H1 (cell line): Measurements from ENCODE around the gene LAIR2. TPM values are rescaled to one million over a fixed set of nuclear protein-coding genes. Genes with fewer than 3 reads are reported as not detected.

Experiments used
- CTCF ChIA-PET: fragments of 300-600 bp; sonication (Branson Sonifier 250); formaldehyde crosslinking; loops from one replicate; lab custom pipeline; 2021; ENCODE audit not compliant: partially characterized antibody; lab: Charles Lee
- POLR2A ChIA-PET: fragments of 300-600 bp; sonication (Branson Sonifier 250); formaldehyde crosslinking; loops from one replicate; lab custom pipeline; 2021; ENCODE audit warnings: inconsistent platforms; ENCODE audit not compliant: partially characterized antibody; lab: Charles Lee
- DNase-seq, 2 experiments: peaks; one replicate each; pipeline versions ENCODE4 v3.0.0 to v3.0.0-alpha.2; 2010 to 2022; ENCODE audit warnings: low spot score in 2 of 2, low read depth in 1 of 2, mixed read lengths in 1 of 2
- FAIRE-seq: peaks from 2 replicates; lab custom pipeline; 2011; peaks lifted over from hg19 to GRCh38; lab: Jason Lieb, UNC
- H2AFZ ChIP-seq: 2 replicates; pipeline ENCODE4 v1.8.1; 2012; ENCODE audit warnings: low read length, inconsistent platforms
- H2AK5ac ChIP-seq: 2 replicates; pipeline ENCODE4 v1.6.1; 2013; ENCODE audit warnings: low read depth, low read length
- H2BK120ac ChIP-seq: replicated peaks from 2 replicates; pipeline ENCODE3; 2013; ENCODE audit warnings: low read depth, low read length, inconsistent platforms
- H2BK12ac ChIP-seq: 2 replicates; pipeline ENCODE4 v1.6.1; 2013; ENCODE audit warnings: low read depth, low read length
- H2BK15ac ChIP-seq: 2 replicates; pipeline ENCODE4 v1.6.1; 2013; ENCODE audit warnings: low read length
- H2BK20ac ChIP-seq: 2 replicates; pipeline ENCODE4 v1.6.1; 2013; ENCODE audit warnings: low read length
- H2BK5ac ChIP-seq: 2 replicates; pipeline ENCODE4 v1.6.1; 2013; ENCODE audit warnings: low read depth, low read length
- H3K14ac ChIP-seq: 2 replicates; pipeline ENCODE4 v1.6.1; 2013; ENCODE audit warnings: inconsistent platforms; ENCODE audit not compliant: insufficient read length
- H3K18ac ChIP-seq: 2 replicates; pipeline ENCODE4 v1.6.1; 2013; ENCODE audit warnings: low read length; ENCODE audit errors: extremely low read depth
- H3K23ac ChIP-seq: 2 replicates; pipeline ENCODE4 v1.6.1; 2013; ENCODE audit warnings: inconsistent platforms; ENCODE audit not compliant: insufficient read length
- H3K23me2 ChIP-seq: 2 replicates; pipeline ENCODE4 v1.6.1; 2013; ENCODE audit warnings: low read depth, low read length
- H3K27ac ChIP-seq: 2 replicates; pipeline ENCODE4 v1.6.1; 2011; ENCODE audit warnings: low read depth, low read length, inconsistent platforms
- H3K27me3 ChIP-seq, 4 experiments: replicated peaks in 1 of 4; 1 replicate in 1 of 4; 2 replicates in 3 of 4; pipeline versions ENCODE4 v1.6.1 to v1.8.1; 2011 to 2013; ENCODE audit warnings: low read length in 3 of 4, mild to moderate bottlenecking in 3 of 4, inconsistent platforms in 2 of 4, mixed read lengths in 2 of 4, moderate library complexity in 1 of 4; ENCODE audit not compliant: control insufficient read depth in 3 of 4, insufficient read depth in 3 of 4; ENCODE audit errors: extremely low read depth in 1 of 4
- H3K36me3 ChIP-seq, 4 experiments: 2 replicates each; pipeline versions ENCODE4 v1.6.1 to v1.8.1; 2011 to 2013; ENCODE audit warnings: mild to moderate bottlenecking in 4 of 4, low read length in 3 of 4, moderate library complexity in 2 of 4, control low read depth in 1 of 4, inconsistent platforms in 1 of 4; ENCODE audit not compliant: insufficient read depth in 4 of 4, control insufficient read depth in 2 of 4
- H3K4ac ChIP-seq: replicated peaks from 2 replicates; pipeline ENCODE3; 2013; ENCODE audit warnings: low read length, low read depth, mixed read lengths, inconsistent platforms; ENCODE audit not compliant: insufficient read length
- H3K4me1 ChIP-seq, 4 experiments: replicated peaks in 1 of 4; 1 replicate in 1 of 4; 2 replicates in 3 of 4; pipeline versions ENCODE4 v1.6.1 to v1.8.1; 2011 to 2013; ENCODE audit warnings: low read length in 3 of 4, inconsistent platforms in 2 of 4, mixed read lengths in 1 of 4; ENCODE audit not compliant: insufficient read depth in 4 of 4, control insufficient read depth in 3 of 4
- H3K4me2 ChIP-seq, 2 experiments: 2 replicates each; pipeline versions ENCODE4 v1.6.1 to v1.8.1; 2011 to 2013; ENCODE audit warnings: low read depth in 2 of 2, low read length in 2 of 2, control low read depth in 1 of 2, inconsistent platforms in 1 of 2, mild to moderate bottlenecking in 1 of 2; ENCODE audit not compliant: insufficient read depth in 1 of 2
- H3K4me3 ChIP-seq, 4 experiments: fragments of 200-600, 300-600 bp in 1 of 4; sonication (generic), shearing (Covaris generic), sonication (Bioruptor Twin) in 1 of 4; 2 replicates each; pipeline versions ENCODE4 v1.5.1 to v1.8.1; 2011 to 2016; ENCODE audit warnings: low read length in 4 of 4, low read depth in 3 of 4, control low read depth in 2 of 4, inconsistent platforms in 2 of 4, mild to moderate bottlenecking in 2 of 4, mixed read lengths in 1 of 4, moderate library complexity in 1 of 4; ENCODE audit not compliant: insufficient read depth in 2 of 4; ENCODE audit errors: extremely low read depth in 1 of 4
- H3K56ac ChIP-seq: replicated peaks from 2 replicates; pipeline ENCODE3; 2013; ENCODE audit warnings: low read depth, mild to moderate bottlenecking, mixed read lengths, low read length, inconsistent platforms; ENCODE audit not compliant: insufficient read length
- H3K79me1 ChIP-seq: 2 replicates; pipeline ENCODE4 v1.6.1; 2013; ENCODE audit warnings: low read depth, low read length, control low read depth
- H3K79me2 ChIP-seq, 2 experiments: 2 replicates each; pipeline versions ENCODE4 v1.6.1 to v1.8.1; 2012 to 2013; ENCODE audit warnings: low read length in 2 of 2, mild to moderate bottlenecking in 2 of 2, inconsistent platforms in 1 of 2; ENCODE audit not compliant: insufficient read depth in 2 of 2, control insufficient read depth in 1 of 2
- H3K9ac ChIP-seq, 4 experiments: replicated peaks in 1 of 4; 1 replicate in 1 of 4; 2 replicates in 3 of 4; pipeline versions ENCODE4 v1.6.1 to v1.8.1; 2011 to 2013; ENCODE audit warnings: low read depth in 3 of 4, low read length in 3 of 4, control low read depth in 2 of 4, mild to moderate bottlenecking in 2 of 4, moderate library complexity in 2 of 4, inconsistent platforms in 1 of 4; ENCODE audit errors: extremely low read depth in 1 of 4
- H3K9me3 ChIP-seq, 2 experiments: 2 replicates each; pipeline versions ENCODE4 v1.6.1 to v1.8.1; 2012 to 2013; ENCODE audit warnings: mild to moderate bottlenecking in 2 of 2, moderate library complexity in 2 of 2, control low read depth in 1 of 2, inconsistent platforms in 1 of 2, low read depth in 1 of 2, low read length in 1 of 2, mixed read lengths in 1 of 2; ENCODE audit not compliant: insufficient read depth in 2 of 2
- H4K20me1 ChIP-seq, 2 experiments: replicated peaks in 1 of 2; 2 replicates each; pipeline versions ENCODE3 to v1.8.1; 2011 to 2013; ENCODE audit warnings: inconsistent platforms in 2 of 2, low read length in 2 of 2, mild to moderate bottlenecking in 1 of 2; ENCODE audit not compliant: insufficient read depth in 2 of 2, control insufficient read depth in 1 of 2
- H4K5ac ChIP-seq: 2 replicates; pipeline ENCODE4 v1.6.1; 2013; ENCODE audit warnings: low read length, low read depth, mixed read lengths, inconsistent platforms; ENCODE audit not compliant: insufficient read length
- H4K8ac ChIP-seq: 2 replicates; pipeline ENCODE4 v1.8.0; 2013; ENCODE audit warnings: mild to moderate bottlenecking, moderate library complexity, low read length, inconsistent platforms; ENCODE audit not compliant: insufficient read depth; ENCODE audit errors: extremely low read depth
- H4K91ac ChIP-seq: replicated peaks from 2 replicates; pipeline ENCODE3; 2013; ENCODE audit warnings: low read length, mixed read lengths, inconsistent platforms; ENCODE audit not compliant: insufficient read length
- CHD1 ChIP-seq: IDR thresholded peaks from 2 replicates; pipeline ENCODE4 v1.6.1; 2012; ENCODE audit warnings: low read depth, low read length, improper control_type of control experiment
- WGBS, 2 experiments: shearing (Covaris generic) in 1 of 2; methylation state at CpG; one replicate each; pipeline versions ENCODE4 v1.1.6 to v1.1.7; 2013 to 2015; ENCODE audit warnings: low lambda C conversion rate in 2 of 2, mixed read lengths in 2 of 2, inconsistent platforms in 1 of 2, low coverage in 1 of 2, missing lambda C conversion rate in 1 of 2; ENCODE audit not compliant: insufficient replicate concordance in 2 of 2, insufficient coverage in 1 of 2, insufficient read length in 1 of 2; ENCODE audit errors: extremely low coverage in 1 of 2, missing lambda C conversion rate in 1 of 2; 5-methylcytosine and 5-hydroxymethylcytosine counted together
- polyA plus RNA-seq, 7 experiments: library from polyadenylated mRNA; depleted of rRNA in 3 of 7; stranded (reverse) in 5 of 7; unstranded in 2 of 7; fragments of >200 nt in 5 of 7; fragments of 200-250 nt in 2 of 7; gene quantifications; 1 replicate in 5 of 7; 2 replicates in 1 of 7; 4 replicates in 1 of 7; pipeline versions ENCODE4 v1.2.1 to v1.2.3, GENCODE V29; 2011 to 2013; ENCODE audit warnings: missing spikeins in 2 of 7, mixed read lengths in 2 of 7
- total RNA-seq: library from RNA; stranded (reverse); fragmentation: NEBNext Ultra II Directional; extraction: Animal tissue kit (Norgen Biotek cat#: 25700); gene quantifications from 2 replicates; pipeline ENCODE4 v1.2.1, GENCODE V29; 2021

Gene LAIR2
- total and polyA plus RNA-seq, 2 of the 8 experiments (the other 6 are each of a cell fraction or from before 2014, with no cell fraction given), result not detected

DNA sequence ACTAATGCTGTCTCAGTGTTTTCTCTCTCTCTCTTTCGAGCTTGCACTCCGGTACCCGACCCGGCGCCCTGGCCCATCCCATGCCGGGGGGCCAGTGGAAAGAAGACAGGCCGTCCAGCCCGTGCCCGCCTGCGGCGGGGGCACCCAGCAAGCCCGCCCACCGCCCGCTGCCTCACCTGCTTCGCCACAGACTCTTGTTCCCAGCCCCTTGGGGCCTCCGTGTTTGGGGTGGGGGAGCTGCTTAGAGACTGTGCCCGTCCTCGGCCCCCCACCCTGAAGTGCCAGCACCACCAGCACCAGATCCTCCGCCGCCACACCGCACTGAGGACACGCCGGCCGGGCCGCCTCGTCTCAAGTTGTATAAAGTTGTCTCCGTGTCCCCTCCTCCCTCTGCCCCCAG lies 41.4 kb upstream of the LAIR2 start:
- Histone ChIP-seq H3K27me3 (peaks cover 0 to 8% (median 5%) of the 10 kb centered on the region in 4 experiments; a peak in 5 of 7 replicates), H3K14ac (no peak overlapping the region), H3K23ac (no peak overlapping the region), H2BK12ac (no peak overlapping the region), H3K9ac (no peak overlapping the region), H3K4me3 (no peak overlapping the region), H4K20me1 (peaks cover 4 to 37% of the 10 kb centered on the region in 2 experiments), H3K79me1 (peaks cover 15% of the 10 kb centered on the region), H3K23me2 (peaks cover 8% of the 10 kb centered on the region; the same call in 1 of the 2 replicates), H3K4me2 (peak overlapping the region in 1 of 2 experiments; percentile 35; a peak in 1 of 4 replicates), H3K9me3 (no peaks in the 10 kb centered on the region), H3K56ac (no peak overlapping the region), H4K5ac (no peak overlapping the region), H3K36me3 (peaks cover 21 to 43% (median 33%) of the 10 kb centered on the region in 4 experiments; a peak in 7 of 8 replicates), H3K27ac (no peak overlapping the region), H3K79me2 (peaks cover 0 to 4% of the 10 kb centered on the region in 2 experiments; a peak in 1 of 4 replicates), H2BK120ac (no peak overlapping the region), H3K18ac (no peak overlapping the region), H2AFZ (no peak overlapping the region), H2BK20ac (no peak overlapping the region), H4K8ac (no peak overlapping the region), H2AK5ac (no peak overlapping the region), H2BK15ac (no peak overlapping the region), H4K91ac (no peak overlapping the region), H3K4me1 (peaks cover 0 to 8% (median 5%) of the 10 kb centered on the region in 4 experiments; a peak in 5 of 7 replicates), H2BK5ac (no peak overlapping the region), H3K4ac (no peak overlapping the region)
- CTCF ChIA-PET, result interaction anchor here (1.2 to 2.0 kb wide), 2 partner anchors 23 to 35 kb away, joined by 3 to 13 read pairs; no protein-coding TSS in a partner anchor
- POLR2A ChIA-PET, result interaction anchor here (1.0 to 6.7 kb wide), 7 partner anchors 11 to 278 kb away, joined by 3 to 129 read pairs (median 4); partner anchors contain the start of genes LENG8 and TTYH1
- FAIRE-seq (no peak), DNase-seq (no peak)
- WGBS, 2 experiments, result 90% methylated on average over 12 of the region's 27 CpGs; no CpG with 5 or more reads in 1 of the 2 experiments
- no peak for TF ChIP-seq CHD1
